Measurements from ENCODE around the gene SART1. TPM values are rescaled to one million over a fixed set of nuclear protein-coding genes. Genes with fewer than 3 reads are reported as not detected.

SART1 gene
- total RNA-seq, 2 donors from 2014 or later = 32.5 to 38.0 TPM

DNA sequence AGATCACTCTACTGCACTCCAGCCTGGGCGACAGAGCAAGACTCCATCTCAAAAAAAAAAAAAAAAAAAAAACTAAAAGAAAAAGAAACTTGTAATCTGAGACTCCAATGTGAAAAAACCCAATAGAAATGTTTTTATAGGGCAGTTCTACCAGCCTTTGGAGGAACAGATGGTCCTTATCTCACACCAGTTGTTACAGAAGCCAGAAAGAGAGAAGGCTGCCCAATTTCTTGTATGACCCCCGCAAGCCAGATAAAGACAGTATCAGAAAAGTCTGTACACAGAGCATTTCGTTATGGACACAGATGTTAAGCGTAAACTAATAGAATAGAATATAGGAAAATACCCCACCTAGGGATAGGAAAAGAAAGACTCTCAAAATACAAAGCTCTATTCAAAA is 27.5 kb upstream of the SART1 start:
- Histone ChIP-seq H3K27ac (no peak overlapping the region), H3K36me3 (no peaks in the 10 kb centered on the region), H3K9me3 (no peaks in the 10 kb centered on the region), H3K27me3 (replicated peaks; ENCODE audit: insufficient read depth) (no peaks in the 10 kb centered on the region), H3K4me3 (no peak overlapping the region), H3K4me1 (ENCODE audit: control insufficient read depth in 1 of 2, low read depth in 2 of 2) (no peaks in the 10 kb centered on the region)
- DNase-seq (ENCODE audit: low spot score) (no peak), ATAC-seq (ENCODE audit: insufficient number of reproducible peaks, low FRiP score, low read depth) (no peak)
- TF ChIP-seq, protein P1, sequence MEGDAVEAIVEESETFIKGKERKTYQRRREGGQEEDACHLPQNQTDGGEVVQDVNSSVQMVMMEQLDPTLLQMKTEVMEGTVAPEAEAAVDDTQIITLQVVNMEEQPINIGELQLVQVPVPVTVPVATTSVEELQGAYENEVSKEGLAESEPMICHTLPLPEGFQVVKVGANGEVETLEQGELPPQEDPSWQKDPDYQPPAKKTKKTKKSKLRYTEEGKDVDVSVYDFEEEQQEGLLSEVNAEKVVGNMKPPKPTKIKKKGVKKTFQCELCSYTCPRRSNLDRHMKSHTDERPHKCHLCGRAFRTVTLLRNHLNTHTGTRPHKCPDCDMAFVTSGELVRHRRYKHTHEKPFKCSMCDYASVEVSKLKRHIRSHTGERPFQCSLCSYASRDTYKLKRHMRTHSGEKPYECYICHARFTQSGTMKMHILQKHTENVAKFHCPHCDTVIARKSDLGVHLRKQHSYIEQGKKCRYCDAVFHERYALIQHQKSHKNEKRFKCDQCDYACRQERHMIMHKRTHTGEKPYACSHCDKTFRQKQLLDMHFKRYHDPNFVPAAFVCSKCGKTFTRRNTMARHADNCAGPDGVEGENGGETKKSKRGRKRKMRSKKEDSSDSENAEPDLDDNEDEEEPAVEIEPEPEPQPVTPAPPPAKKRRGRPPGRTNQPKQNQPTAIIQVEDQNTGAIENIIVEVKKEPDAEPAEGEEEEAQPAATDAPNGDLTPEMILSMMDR (IDR thresholded peaks at IDR 0.05) = no peak

DNA sequence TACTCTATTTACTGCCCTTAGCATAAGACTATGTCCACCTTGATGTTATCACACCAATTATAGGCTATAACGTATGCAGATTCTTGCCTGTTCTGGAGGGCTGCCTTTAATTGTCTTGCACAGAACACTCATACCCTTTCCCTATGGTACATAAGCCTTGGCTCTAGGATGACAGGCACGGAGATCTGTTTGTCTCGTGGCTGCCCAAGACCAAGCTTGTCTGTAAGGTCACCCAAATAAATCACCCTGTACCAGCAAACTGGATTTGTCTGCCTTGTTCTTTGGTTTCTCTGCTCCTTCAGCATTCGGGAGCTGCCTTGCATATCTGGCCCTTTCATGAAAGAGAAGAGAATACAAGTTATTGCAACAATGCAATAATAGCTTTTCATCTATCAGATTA is 23.8 kb upstream of the SART1 start:
- H3K4me3 ChIP-seq = no peak overlapping the region
- no peaks in the 10 kb centered on the region for H3K4me1 ChIP-seq (ENCODE audit: control insufficient read depth in 1 of 2, low read depth in 2 of 2)
- ATAC-seq (ENCODE audit: insufficient number of reproducible peaks, low FRiP score, low read depth) (no peak), DNase-seq (ENCODE audit: low spot score) (no peak)
- H3K27ac ChIP-seq = no peak overlapping the region
- no peaks in the 10 kb centered on the region for H3K27me3 ChIP-seq (replicated peaks; ENCODE audit: insufficient read depth)
- TF ChIP-seq, protein P1 (IDR thresholded peaks at IDR 0.05) = no peak
- H3K9me3 ChIP-seq = no peaks in the 10 kb centered on the region
- no peaks in the 10 kb centered on the region for H3K36me3 ChIP-seq

DNA sequence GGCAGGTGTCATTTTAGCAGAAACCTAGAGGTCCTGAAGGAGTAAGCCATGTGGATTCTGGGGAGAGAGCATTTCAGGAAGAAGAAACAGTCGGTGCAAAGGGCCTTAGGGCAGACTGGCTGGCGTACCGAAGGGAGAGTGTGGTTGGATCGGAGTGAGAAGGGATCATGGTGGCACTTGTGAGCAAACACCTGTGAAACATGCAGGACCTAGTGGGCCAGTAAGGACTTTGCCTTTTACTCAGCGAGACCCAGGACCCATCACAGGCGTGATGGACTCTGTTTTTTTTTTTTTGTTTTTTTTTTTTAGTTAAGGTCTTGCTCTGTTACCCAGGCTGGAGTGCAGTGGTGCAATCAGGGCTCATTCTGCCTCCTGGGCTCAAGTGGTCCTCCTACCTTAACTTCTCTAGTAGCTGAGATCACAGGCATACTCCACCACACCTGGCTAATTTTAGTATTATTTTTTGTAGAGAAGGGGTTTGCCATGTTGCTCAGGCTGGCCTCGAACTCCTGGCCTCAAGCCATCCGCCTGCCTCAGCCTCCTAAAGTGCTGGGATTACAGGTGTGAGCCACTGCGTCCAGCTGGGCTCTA is 19.7 kb upstream of the SART1 start:
- Histone ChIP-seq H3K27me3 (replicated peaks; ENCODE audit: insufficient read depth) (no peaks in the 10 kb centered on the region), H3K9me3 (no peaks in the 10 kb centered on the region), H3K4me1 (ENCODE audit: control insufficient read depth in 1 of 2, low read depth in 2 of 2) (no peaks in the 10 kb centered on the region), H3K4me3 (no peak overlapping the region), H3K36me3 (no peaks in the 10 kb centered on the region), H3K27ac (peak overlapping the region in 1 of 2 donors; percentile 8)
- TF ChIP-seq, protein P1 (IDR thresholded peaks at IDR 0.05) = no peak
- ATAC-seq (ENCODE audit: insufficient number of reproducible peaks, low FRiP score, low read depth) = no peak
- no peak for DNase-seq (ENCODE audit: low spot score)

- H3K27me3 ChIP-seq (replicated peaks; ENCODE audit: insufficient read depth) = no peaks in the 10 kb centered on the region
- DNase-seq (ENCODE audit: low spot score) = no peak
- TF ChIP-seq, protein P1 (IDR thresholded peaks at IDR 0.05) = no peak
- H3K4me1 ChIP-seq (ENCODE audit: control insufficient read depth in 1 of 2, low read depth in 2 of 2) = no peaks in the 10 kb centered on the region
- H3K27ac ChIP-seq = no peak overlapping the region
- no peak overlapping the region for H3K4me3 ChIP-seq
- ATAC-seq (ENCODE audit: insufficient number of reproducible peaks, low FRiP score, low read depth) = no peak
- H3K9me3 ChIP-seq = no peaks in the 10 kb centered on the region
- no peaks in the 10 kb centered on the region for H3K36me3 ChIP-seq
Observed at GRCh38 chr11:65942531-65942930, 19.0 kb upstream of the SART1 start.

- H3K27ac ChIP-seq = no peak overlapping the region
- no peaks in the 10 kb centered on the region for H3K36me3 ChIP-seq
- H3K4me3 ChIP-seq = no peak overlapping the region
- TF ChIP-seq, protein P1 (IDR thresholded peaks at IDR 0.05) = no peak
- no peak for DNase-seq (ENCODE audit: low spot score)
- H3K9me3 ChIP-seq = no peaks in the 10 kb centered on the region
- ATAC-seq (ENCODE audit: insufficient number of reproducible peaks, low FRiP score, low read depth) = no peak
- no peaks in the 10 kb centered on the region for H3K4me1 ChIP-seq (ENCODE audit: control insufficient read depth in 1 of 2, low read depth in 2 of 2)
- no peaks in the 10 kb centered on the region for H3K27me3 ChIP-seq (replicated peaks; ENCODE audit: insufficient read depth)
Observed at GRCh38 chr11:65944191-65944590, 17.3 kb upstream of the SART1 start.
